Hepatocyte (in vitro differentiated cells): Measurements from ENCODE around the gene CFAP58.

Source experiments
- EZH2phosphoT487 ChIP-seq: fragments of 200-600 bp; sonication (generic); IDR thresholded peaks from one replicate; pipeline ENCODE4 v1.6.1; 2018; ENCODE audit warnings: antibody characterized with exemption, mild to moderate bottlenecking, low read depth, moderate library complexity; ENCODE audit not compliant: unreplicated experiment, severe bottlenecking
- TF ChIP-seq, protein P1 (sequence below): fragments of 200-600 bp; sonication (generic); IDR thresholded peaks from 2 replicates; pipeline ENCODE4 v1.5.1; 2016; ENCODE audit warnings: antibody characterized with exemption, mild to moderate bottlenecking; ENCODE audit not compliant: poor library complexity

DNA sequence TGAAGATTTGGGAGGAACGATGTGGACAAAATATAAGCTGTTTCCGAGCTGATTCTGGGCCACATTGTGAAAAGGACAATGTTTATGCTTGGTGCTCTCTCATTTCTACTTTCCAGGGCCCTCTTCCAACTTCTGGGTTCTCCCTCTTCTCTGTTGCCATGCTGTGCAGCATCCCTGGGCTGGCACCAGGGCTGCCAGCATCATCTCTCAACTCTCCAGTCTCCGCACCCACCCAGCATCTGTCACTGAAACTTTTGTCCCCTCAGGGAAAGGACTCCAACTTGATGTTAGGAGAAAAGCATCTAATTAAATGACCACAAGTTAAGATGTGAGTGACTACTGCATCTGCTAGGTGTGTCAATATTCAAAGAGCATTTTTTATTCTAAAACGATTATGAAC lies 26.7 kb downstream of the CFAP58 start:
- TF ChIP-seq, protein P1, sequence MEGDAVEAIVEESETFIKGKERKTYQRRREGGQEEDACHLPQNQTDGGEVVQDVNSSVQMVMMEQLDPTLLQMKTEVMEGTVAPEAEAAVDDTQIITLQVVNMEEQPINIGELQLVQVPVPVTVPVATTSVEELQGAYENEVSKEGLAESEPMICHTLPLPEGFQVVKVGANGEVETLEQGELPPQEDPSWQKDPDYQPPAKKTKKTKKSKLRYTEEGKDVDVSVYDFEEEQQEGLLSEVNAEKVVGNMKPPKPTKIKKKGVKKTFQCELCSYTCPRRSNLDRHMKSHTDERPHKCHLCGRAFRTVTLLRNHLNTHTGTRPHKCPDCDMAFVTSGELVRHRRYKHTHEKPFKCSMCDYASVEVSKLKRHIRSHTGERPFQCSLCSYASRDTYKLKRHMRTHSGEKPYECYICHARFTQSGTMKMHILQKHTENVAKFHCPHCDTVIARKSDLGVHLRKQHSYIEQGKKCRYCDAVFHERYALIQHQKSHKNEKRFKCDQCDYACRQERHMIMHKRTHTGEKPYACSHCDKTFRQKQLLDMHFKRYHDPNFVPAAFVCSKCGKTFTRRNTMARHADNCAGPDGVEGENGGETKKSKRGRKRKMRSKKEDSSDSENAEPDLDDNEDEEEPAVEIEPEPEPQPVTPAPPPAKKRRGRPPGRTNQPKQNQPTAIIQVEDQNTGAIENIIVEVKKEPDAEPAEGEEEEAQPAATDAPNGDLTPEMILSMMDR, result no peak
- TF ChIP-seq EZH2phosphoT487, result no peak
